Measurements from ENCODE around the gene HBG2. TPM values are rescaled to one million over a fixed set of nuclear protein-coding genes. Genes with fewer than 3 reads are reported as not detected.

The HBG2 gene
- total and polyA plus RNA-seq, 2 of the 8 experiments (the other 6 are each of a cell fraction or from before 2014, with no cell fraction given) = 0.23 TPM; not detected in 1

DNA sequence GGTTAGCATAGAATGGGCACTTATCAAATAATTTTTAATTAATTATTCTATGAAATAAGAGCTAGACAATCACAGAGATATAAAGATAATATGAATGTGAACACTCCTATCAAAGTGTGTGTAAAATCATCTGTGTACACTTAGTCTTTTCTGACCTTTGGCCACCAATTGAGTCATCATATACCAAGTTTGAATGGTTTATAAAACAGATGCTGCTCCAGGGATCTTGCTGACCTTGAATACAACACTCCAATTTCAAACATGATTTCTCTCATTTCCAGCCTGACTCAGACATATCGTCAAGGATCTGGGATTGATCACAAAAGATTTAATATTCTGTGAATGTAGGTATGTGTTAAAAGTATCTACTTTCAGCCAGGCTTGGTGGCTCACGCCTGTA lies 51.2 kb downstream of the HBG2 start:
- no peaks in the 10 kb centered on the region for H3K79me2 ChIP-seq (ENCODE audit: control insufficient read depth in 1 of 2, insufficient read depth in 2 of 2, low read length in 2 of 2)
- no peak overlapping the region for H2BK5ac ChIP-seq (ENCODE audit: low read depth, low read length)
- TF ChIP-seq CREB1 (IDR thresholded peaks at IDR 0.05) (no peak), CBX5 (IDR thresholded peaks at IDR 0.05; ENCODE audit: low read depth, low read length) (no peak), CEBPB (IDR thresholded peaks at IDR 0.05; ENCODE audit: low read depth, low read length) (no peak)
- TF ChIP-seq, protein P1, sequence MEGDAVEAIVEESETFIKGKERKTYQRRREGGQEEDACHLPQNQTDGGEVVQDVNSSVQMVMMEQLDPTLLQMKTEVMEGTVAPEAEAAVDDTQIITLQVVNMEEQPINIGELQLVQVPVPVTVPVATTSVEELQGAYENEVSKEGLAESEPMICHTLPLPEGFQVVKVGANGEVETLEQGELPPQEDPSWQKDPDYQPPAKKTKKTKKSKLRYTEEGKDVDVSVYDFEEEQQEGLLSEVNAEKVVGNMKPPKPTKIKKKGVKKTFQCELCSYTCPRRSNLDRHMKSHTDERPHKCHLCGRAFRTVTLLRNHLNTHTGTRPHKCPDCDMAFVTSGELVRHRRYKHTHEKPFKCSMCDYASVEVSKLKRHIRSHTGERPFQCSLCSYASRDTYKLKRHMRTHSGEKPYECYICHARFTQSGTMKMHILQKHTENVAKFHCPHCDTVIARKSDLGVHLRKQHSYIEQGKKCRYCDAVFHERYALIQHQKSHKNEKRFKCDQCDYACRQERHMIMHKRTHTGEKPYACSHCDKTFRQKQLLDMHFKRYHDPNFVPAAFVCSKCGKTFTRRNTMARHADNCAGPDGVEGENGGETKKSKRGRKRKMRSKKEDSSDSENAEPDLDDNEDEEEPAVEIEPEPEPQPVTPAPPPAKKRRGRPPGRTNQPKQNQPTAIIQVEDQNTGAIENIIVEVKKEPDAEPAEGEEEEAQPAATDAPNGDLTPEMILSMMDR (IDR thresholded peaks at IDR 0.05; ENCODE audit: control extremely low read depth in 1 of 3, insufficient read depth in 1 of 3, low read depth in 1 of 3, low read length in 3 of 3) = no peak
- H2BK15ac ChIP-seq (ENCODE audit: low read length) = no peak overlapping the region
- no peak overlapping the region for H3K23ac ChIP-seq (ENCODE audit: insufficient read length)
- ChIA-PET CTCF (ENCODE audit: partially characterized antibody) (interaction anchor here (0.6 to 5.8 kb wide), 9 partner anchors 10 to 183 kb away, joined by 3 to 36 read pairs (median 3); partner anchors contain the start of gene OR51M1), POLR2A (ENCODE audit: partially characterized antibody) (no interaction called here)
- no peak overlapping the region for H3K18ac ChIP-seq (ENCODE audit: extremely low read depth, low read length)
- H3K4me3 ChIP-seq (ENCODE audit: extremely low read depth in 1 of 4, insufficient read depth in 2 of 4, low read depth in 3 of 4, low read length in 4 of 4) = no peak overlapping the region
- no peak overlapping the region for H3K14ac ChIP-seq (ENCODE audit: insufficient read length)
- DNase-seq (ENCODE audit: low read depth in 1 of 2, low spot score in 2 of 2) (no peak), FAIRE-seq (no peak)
- no peaks in the 10 kb centered on the region for H3K79me1 ChIP-seq (ENCODE audit: low read depth, low read length)
- no peaks in the 10 kb centered on the region for H3K4me1 ChIP-seq (replicated peaks in 1 of 4; ENCODE audit: control insufficient read depth in 3 of 4, insufficient read depth in 4 of 4, low read length in 3 of 4)
- H2AK5ac ChIP-seq (ENCODE audit: low read depth, low read length) = no peak overlapping the region
- H2BK12ac ChIP-seq (ENCODE audit: low read depth, low read length) = no peak overlapping the region
- H4K5ac ChIP-seq (ENCODE audit: insufficient read length, low read depth, low read length) = no peak overlapping the region
- H3K27me3 ChIP-seq (replicated peaks in 1 of 4; ENCODE audit: control insufficient read depth in 3 of 4, extremely low read depth in 1 of 4, insufficient read depth in 3 of 4, low read length in 3 of 4) = no peaks in the 10 kb centered on the region
- no peak overlapping the region for H3K27ac ChIP-seq (ENCODE audit: low read depth, low read length)
- H3K4me2 ChIP-seq (ENCODE audit: insufficient read depth in 1 of 2, low read depth in 2 of 2, low read length in 2 of 2) = no peak overlapping the region
- no peak overlapping the region for H3K9ac ChIP-seq (replicated peaks in 1 of 4; ENCODE audit: extremely low read depth in 1 of 4, low read depth in 3 of 4, low read length in 3 of 4)
- 83% methylated on average over 2 of the region's 2 CpGs; no CpG with 5 or more reads in 1 of the 2 experiments for WGBS, 2 experiments (ENCODE audit: extremely low coverage in 1 of 2, insufficient coverage in 1 of 2, insufficient read length in 1 of 2, insufficient replicate concordance in 2 of 2, low coverage in 1 of 2, low lambda C conversion rate in 2 of 2, missing lambda C conversion rate in 1 of 2)
- no peaks in the 10 kb centered on the region for H3K23me2 ChIP-seq (ENCODE audit: low read depth, low read length)
- no peak overlapping the region for H2AFZ ChIP-seq (ENCODE audit: low read length)
- H2BK20ac ChIP-seq (ENCODE audit: low read length) = no peak overlapping the region
- no peak overlapping the region for H2BK120ac ChIP-seq (replicated peaks; ENCODE audit: low read depth, low read length)
- H3K56ac ChIP-seq (replicated peaks; ENCODE audit: insufficient read length, low read depth, low read length) = no peak overlapping the region
- no peak overlapping the region for H3K4ac ChIP-seq (replicated peaks; ENCODE audit: insufficient read length, low read depth, low read length)
- H3K9me3 ChIP-seq (ENCODE audit: insufficient read depth in 2 of 2, low read depth in 1 of 2, low read length in 1 of 2) = no peaks in the 10 kb centered on the region
- H4K20me1 ChIP-seq (replicated peaks in 1 of 2; ENCODE audit: control insufficient read depth in 1 of 2, insufficient read depth in 2 of 2, low read length in 2 of 2) = no peaks in the 10 kb centered on the region
- no peak overlapping the region for H4K91ac ChIP-seq (replicated peaks; ENCODE audit: insufficient read length, low read length)
- H3K36me3 ChIP-seq (ENCODE audit: control insufficient read depth in 2 of 4, insufficient read depth in 4 of 4, low read length in 3 of 4) = no peaks in the 10 kb centered on the region
- H4K8ac ChIP-seq (ENCODE audit: extremely low read depth, insufficient read depth, low read length) = no peak overlapping the region
